HCT116 (cell line): ENCODE measurements around the gene THNSL1. TPM values are rescaled to one million over a fixed set of nuclear protein-coding genes. Genes with fewer than 3 reads are reported as not detected.
A peak's percentile ranks its signal among the peaks of the same experiment; 100 is the strongest.

Source experiments
- ATAC-seq: fragments of 200-7000 bp; cut with Tn5 transposase; 2 replicates; pipeline ENCODE4 v1.9.1; 2020; ENCODE audit warnings: mild to moderate bottlenecking, moderate library complexity
- BruUV-seq: library from RNA; stranded (reverse); fragments of 400-500 nt; replicated peaks from 2 replicates; lab custom pipeline; 2021; lab: Mats Ljungman, UMichigan
- CTCF ChIA-PET: fragments of 300-600 bp; sonication (Branson Sonifier 250); formaldehyde crosslinking; loops from one replicate; lab custom pipeline; 2021; ENCODE audit warnings: antibody characterized with exemption; lab: Charles Lee
- POLR2A ChIA-PET: fragments of 300-600, 350-600 bp; sonication (Branson Sonifier 250); formaldehyde crosslinking; loops from one replicate; lab custom pipeline; 2021; ENCODE audit warnings: antibody characterized with exemption; lab: Charles Lee
- RAD21 ChIA-PET, 2 experiments: fragments of 300-600 bp; sonication (Branson Sonifier 250); formaldehyde crosslinking; loops; one replicate each; lab custom pipeline; 2023; ENCODE audit warnings: low total read pairs in 2 of 2; ENCODE audit not compliant: uncharacterized antibody in 2 of 2, unreplicated experiment in 2 of 2, low non-redundant PET in 1 of 2; lab: Charles Lee
- DNase-seq: peaks from one replicate; pipeline ENCODE4 v3.0.0-alpha.2; 2010; ENCODE audit warnings: low read depth, low spot score
- H2AFZ ChIP-seq: fragments of 200-600 bp; shearing (Covaris generic), sonication (generic); 2 replicates; pipeline ENCODE4 v1.6.1; 2017; ENCODE audit warnings: low read depth, mixed run types, mixed read lengths, antibody characterized with exemption, low read length; ENCODE audit not compliant: poor library complexity, severe bottlenecking
- H3K27ac ChIP-seq: 2 replicates; pipeline ENCODE4 v1.5.1; 2012; ENCODE audit warnings: low read depth, low read length
- H3K27me3 ChIP-seq: fragments of 200-600 bp; sonication (generic); 2 replicates; pipeline ENCODE4 v1.6.1; 2016; ENCODE audit warnings: mixed run types, low read length, mixed read lengths; ENCODE audit not compliant: insufficient read depth
- H3K36me3 ChIP-seq, 2 experiments: fragments of 200-500 bp in 1 of 2; fragments of 200-600 bp in 1 of 2; sonication (Bioruptor generic) in 1 of 2; sonication (generic) in 1 of 2; 2 replicates each; pipeline versions ENCODE4 v1.5.1 to v1.6.1; 2014 to 2016; ENCODE audit warnings: low read length in 2 of 2, inconsistent platforms in 1 of 2, mixed read lengths in 1 of 2, mixed run types in 1 of 2; ENCODE audit not compliant: insufficient read depth in 2 of 2, control insufficient read depth in 1 of 2
- H3K4me1 ChIP-seq, 2 experiments: fragments of 200-600 bp in 1 of 2; sonication (generic) in 1 of 2; 2 replicates each; pipeline versions ENCODE4 v1.5.1 to v1.6.1; 2012 to 2017; ENCODE audit warnings: low read length in 2 of 2, inconsistent platforms in 1 of 2, mild to moderate bottlenecking in 1 of 2, mixed read lengths in 1 of 2, mixed run types in 1 of 2, moderate library complexity in 1 of 2; ENCODE audit not compliant: insufficient read depth in 2 of 2, control insufficient read depth in 1 of 2
- H3K4me2 ChIP-seq: fragments of 200-600 bp; sonication (generic); 2 replicates; pipeline ENCODE4 v1.6.1; 2017; ENCODE audit warnings: mixed run types, low read length, mixed read lengths
- H3K4me3 ChIP-seq, 2 experiments: fragments of 200-600 bp in 1 of 2; sonication (generic) in 1 of 2; replicated peaks in 1 of 2; 2 replicates each; pipeline ENCODE4 v1.5.1; 2011 to 2016; ENCODE audit warnings: low read length in 2 of 2, control low read depth in 1 of 2, low read depth in 1 of 2, mild to moderate bottlenecking in 1 of 2, mixed read lengths in 1 of 2, mixed run types in 1 of 2
- H3K79me2 ChIP-seq: fragments of 200-600 bp; sonication (generic); 2 replicates; pipeline ENCODE4 v1.6.1; 2017; ENCODE audit warnings: mild to moderate bottlenecking, mixed run types, low read length, moderate library complexity, mixed read lengths; ENCODE audit not compliant: insufficient read depth
- H3K9ac ChIP-seq: fragments of 200-600 bp; sonication (generic); 2 replicates; pipeline ENCODE4 v1.6.1; 2016; ENCODE audit warnings: low read length, mixed read lengths
- H3K9me2 ChIP-seq: fragments of 200-600 bp; sonication (generic), shearing (Covaris generic); 2 replicates; pipeline ENCODE4 v1.6.1; 2017; ENCODE audit warnings: mixed run types, mild to moderate bottlenecking, moderate library complexity; ENCODE audit not compliant: insufficient read depth
- H3K9me3 ChIP-seq, 2 experiments: fragments of 200-500 bp in 1 of 2; fragments of 200-600 bp in 1 of 2; sonication (Bioruptor generic) in 1 of 2; sonication (generic) in 1 of 2; 2 replicates each; pipeline ENCODE4 v1.6.1; 2014 to 2017; ENCODE audit warnings: low read length in 2 of 2, mixed read lengths in 2 of 2, inconsistent platforms in 1 of 2, low read depth in 1 of 2, mild to moderate bottlenecking in 1 of 2, mixed run types in 1 of 2, moderate library complexity in 1 of 2; ENCODE audit not compliant: control insufficient read depth in 1 of 2, insufficient read depth in 1 of 2
- H4K20me1 ChIP-seq: fragments of 200-600 bp; sonication (generic), shearing (Covaris generic); 2 replicates; pipeline ENCODE4 v1.6.1; 2017; ENCODE audit warnings: mixed run types, mild to moderate bottlenecking, moderate library complexity; ENCODE audit not compliant: insufficient read depth
- ATF3 ChIP-seq: IDR thresholded peaks from 2 replicates; pipeline ENCODE4 v1.6.1; 2012
- CBX3 ChIP-seq: IDR thresholded peaks from 2 replicates; pipeline ENCODE4 v1.6.1; 2012; ENCODE audit warnings: low read depth
- CEBPB ChIP-seq: IDR thresholded peaks from 2 replicates; pipeline ENCODE4 v1.6.1; 2012; ENCODE audit warnings: low read depth
- CTCF ChIP-seq, 3 experiments: fragments of 200-600 bp in 1 of 3; sonication (generic) in 1 of 3; IDR thresholded peaks in 2 of 3; conservative IDR thresholded peaks in 1 of 3; 2 replicates each; pipeline ENCODE4 v1.5.1; 2012 to 2017; ENCODE audit warnings: low read depth in 2 of 3, low read length in 2 of 3, antibody characterized with exemption in 1 of 3, borderline replicate concordance in 1 of 3, control low read depth in 1 of 3, mild to moderate bottlenecking in 1 of 3, mixed read lengths in 1 of 3, mixed run types in 1 of 3, moderate library complexity in 1 of 3; ENCODE audit not compliant: insufficient read depth in 1 of 3
- EGR1 ChIP-seq: IDR thresholded peaks from 2 replicates; pipeline ENCODE4 v1.6.1; 2012; ENCODE audit warnings: low read depth
- ELF1 ChIP-seq: IDR thresholded peaks from 2 replicates; pipeline ENCODE4 v1.6.1; 2012; ENCODE audit warnings: low read depth, borderline replicate concordance
- EZH2 ChIP-seq: fragments of 200-600 bp; sonication (generic); IDR thresholded peaks from 2 replicates; pipeline ENCODE4 v1.6.1; 2017; ENCODE audit warnings: antibody characterized with exemption, mixed run types
- EZH2phosphoT487 ChIP-seq: fragments of 200-600 bp; IDR thresholded peaks from 2 replicates; pipeline ENCODE4 v1.6.1; 2018; ENCODE audit warnings: antibody characterized with exemption, borderline replicate concordance
- FOSL1 ChIP-seq: IDR thresholded peaks from 2 replicates; pipeline ENCODE4 v1.6.1; 2012; ENCODE audit warnings: low read depth
- JUND ChIP-seq: IDR thresholded peaks from 2 replicates; pipeline ENCODE4 v1.6.1; 2012
- MAX ChIP-seq: IDR thresholded peaks from 2 replicates; pipeline ENCODE4 v1.6.1; 2012
- POLR2AphosphoS5 ChIP-seq: IDR thresholded peaks from 2 replicates; pipeline ENCODE4 v1.6.1; 2011; ENCODE audit warnings: mild to moderate bottlenecking, low read depth, low read length, moderate library complexity
- REST ChIP-seq: IDR thresholded peaks from 2 replicates; pipeline ENCODE4 v1.6.1; 2012; ENCODE audit warnings: low read depth
- SIN3A ChIP-seq: IDR thresholded peaks from 2 replicates; pipeline ENCODE4 v1.6.1; 2012; ENCODE audit warnings: low read depth
- SP1 ChIP-seq: IDR thresholded peaks from 2 replicates; pipeline ENCODE4 v1.6.1; 2012; ENCODE audit warnings: low read depth
- SRF ChIP-seq: IDR thresholded peaks from 2 replicates; pipeline ENCODE4 v1.6.1; 2012; ENCODE audit warnings: low read depth
- TCF7L2 ChIP-seq: IDR thresholded peaks from 2 replicates; pipeline ENCODE4 v1.7.0; 2011; ENCODE audit warnings: borderline replicate concordance, inconsistent platforms; ENCODE audit not compliant: insufficient read depth, insufficient read length; ENCODE audit errors: extremely low read depth
- YY1 ChIP-seq: IDR thresholded peaks from 2 replicates; pipeline ENCODE4 v1.6.1; 2011; ENCODE audit warnings: low read length, low read depth, moderate library complexity, mild to moderate bottlenecking; ENCODE audit not compliant: insufficient replicate concordance; ENCODE audit errors: extremely low read depth
- ZBTB33 ChIP-seq: IDR thresholded peaks from 2 replicates; pipeline ENCODE4 v1.6.1; 2011; ENCODE audit warnings: mild to moderate bottlenecking, low read length, moderate library complexity; ENCODE audit not compliant: insufficient replicate concordance; ENCODE audit errors: extremely low read depth
- ZNF274 ChIP-seq: fragments of 200-500 bp; sonication (Bioruptor generic); IDR thresholded peaks from 2 replicates; pipeline ENCODE4 v1.6.1; 2014; ENCODE audit warnings: mild to moderate bottlenecking, low read depth, low read length, inconsistent platforms
- intact Hi-C: fragments of 100-400 bp; cut with micrococcal nuclease; formaldehyde crosslinking; loops from 2 replicates; pipeline ENCODE4 v1.10.0; 2022
- total RNA-seq: library from RNA; stranded (reverse); gene quantifications from one replicate; pipeline ENCODE4 v1.2.1, GENCODE V29; 2021; ENCODE audit not compliant: unreplicated experiment

THNSL1 gene
- total RNA-seq, 1 experiment from 2014 or later: 7.7 TPM

GRCh38 chr10:25061125-25061524, 44.7 kb downstream of the THNSL1 start:
- no TSS peak for BruUV-seq
- intact Hi-C loops: loop anchor here (5.0 to 10.0 kb wide), 2 partner anchors 99 to 236 kb away; no protein-coding TSS in a partner anchor
- Histone ChIP-seq H3K9ac (peak overlapping the region; percentile 54; the same call in 1 of the 2 replicates), H3K36me3 (no peaks in the 10 kb centered on the region), H3K9me2 (no peaks in the 10 kb centered on the region), H4K20me1 (no peaks in the 10 kb centered on the region), H3K79me2 (no peaks in the 10 kb centered on the region), H3K4me2 (peak overlapping the region; percentile 81), H3K27me3 (no peaks in the 10 kb centered on the region), H2AFZ (no peak overlapping the region), H3K27ac (no peak overlapping the region), H3K4me1 (peaks cover 31 to 58% of the 10 kb centered on the region in 2 experiments), H3K9me3 (no peaks in the 10 kb centered on the region), H3K4me3 (no peak overlapping the region)
- ChIA-PET CTCF (interaction anchor here (1.4 kb wide), 1 partner anchor 443 kb away, joined by 3 read pairs; no protein-coding TSS in a partner anchor), RAD21 (no interaction called here), POLR2A (no interaction called here)
- TF ChIP-seq ZNF274: no peak
- TF ChIP-seq SP1: no peak
- TF ChIP-seq SRF: no peak
- no peak for TF ChIP-seq YY1
- no peak for TF ChIP-seq CTCF (IDR thresholded peaks at IDR 0.05 in 2 of 3, conservative IDR thresholded peaks at IDR 0.05 in 1 of 3; ENCODE audit: borderline replicate concordance in 1 of 3, insufficient read depth in 1 of 3, low read depth in 2 of 3, low read length in 2 of 3)
- no peak for TF ChIP-seq JUND
- TF ChIP-seq CBX3: no peak
- no peak for TF ChIP-seq EGR1
- no peak for TF ChIP-seq ZBTB33
- no peak for TF ChIP-seq ELF1
- no peak for TF ChIP-seq MAX
- no peak for TF ChIP-seq REST
- TF ChIP-seq SIN3A: no peak
- no peak for TF ChIP-seq FOSL1
- TF ChIP-seq POLR2AphosphoS5: no peak
- no peak for TF ChIP-seq EZH2phosphoT487
- TF ChIP-seq TCF7L2: no peak
- TF ChIP-seq EZH2: no peak
- TF ChIP-seq CEBPB: no peak
- TF ChIP-seq ATF3: no peak
- DNase-seq (no peak), ATAC-seq (no peak)
